GM18499 (cell line): Measurements from ENCODE around the gene ARID5B.

Experiments used
- ATAC-seq: cut with Tn5 transposase; IDR thresholded peaks from one replicate; pipeline ENCODE4 v1.9.1; 2021; ENCODE audit warnings: moderate number of reproducible peaks; ENCODE audit not compliant: insufficient read depth, unreplicated experiment

Gene ARID5B

DNA sequence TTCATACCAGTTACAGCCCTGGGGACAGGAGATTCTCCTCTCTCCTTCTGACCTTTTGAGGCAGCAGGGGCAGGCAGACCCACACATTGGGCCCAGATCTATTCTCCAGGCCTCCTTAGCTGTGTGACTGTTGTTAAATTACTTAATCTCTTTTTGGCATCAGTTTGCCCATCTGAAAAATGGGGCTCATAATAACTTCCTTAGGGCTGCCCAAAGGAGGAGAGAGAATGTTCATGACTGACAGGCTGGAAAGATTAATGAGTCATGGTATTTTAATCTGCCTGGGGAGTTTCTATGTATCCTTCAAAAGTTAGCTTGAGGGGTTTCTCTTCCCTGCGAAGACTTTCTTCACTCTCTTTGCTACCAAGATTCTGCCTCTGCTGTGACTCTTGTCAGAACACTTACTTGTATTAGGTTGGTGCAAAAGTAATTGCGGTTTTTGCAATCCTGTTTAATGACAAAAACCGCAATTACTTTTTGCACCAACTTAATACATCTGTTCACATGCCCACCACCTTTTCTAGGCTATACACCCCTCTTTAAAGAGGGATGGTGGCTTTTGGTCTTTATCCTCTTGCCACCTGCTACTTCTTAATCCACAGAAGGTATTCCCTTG lies 83.4 kb downstream of the ARID5B start:
- ATAC-seq: no peak

DNA sequence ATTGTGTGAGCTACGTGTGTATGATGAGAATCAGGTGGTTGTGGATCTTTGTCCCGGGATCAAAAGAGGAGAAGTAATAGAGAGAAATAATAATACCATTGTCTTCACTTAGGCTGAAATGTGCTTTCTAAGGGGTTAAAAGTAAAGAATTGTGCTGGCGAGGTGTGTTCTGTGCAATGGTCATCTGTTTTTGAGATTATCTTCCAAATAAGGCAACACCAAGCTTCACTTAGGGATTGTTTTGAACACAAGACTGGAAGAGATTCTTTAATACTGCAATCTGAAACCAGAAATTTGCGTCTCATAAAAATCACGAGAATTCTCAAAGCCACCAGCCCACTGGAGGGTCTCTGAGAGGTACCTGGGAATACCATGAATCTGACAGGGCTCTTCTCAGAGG lies 84.2 kb downstream of the ARID5B start:
- ATAC-seq: no peak

DNA sequence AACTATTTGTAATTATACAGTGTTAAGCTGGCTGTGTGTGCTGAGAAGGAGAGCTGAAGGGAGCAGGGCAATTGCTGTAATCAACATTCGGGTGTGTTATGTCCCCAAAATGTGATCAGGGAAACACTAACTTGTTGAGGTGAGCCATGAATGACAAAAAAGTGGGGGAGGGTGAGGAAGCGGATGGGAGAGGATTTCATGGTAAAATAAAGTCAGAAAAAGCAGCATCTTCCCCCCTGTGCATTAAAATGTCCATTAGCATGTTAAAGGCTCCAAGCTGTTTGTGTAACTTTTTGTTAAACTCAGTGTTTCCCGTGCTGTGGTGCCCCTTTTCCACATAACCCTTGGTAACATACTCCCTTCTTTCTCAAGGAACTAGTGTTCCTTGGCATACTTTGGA lies 84.9 kb downstream of the ARID5B start:
- ATAC-seq: no peak

DNA sequence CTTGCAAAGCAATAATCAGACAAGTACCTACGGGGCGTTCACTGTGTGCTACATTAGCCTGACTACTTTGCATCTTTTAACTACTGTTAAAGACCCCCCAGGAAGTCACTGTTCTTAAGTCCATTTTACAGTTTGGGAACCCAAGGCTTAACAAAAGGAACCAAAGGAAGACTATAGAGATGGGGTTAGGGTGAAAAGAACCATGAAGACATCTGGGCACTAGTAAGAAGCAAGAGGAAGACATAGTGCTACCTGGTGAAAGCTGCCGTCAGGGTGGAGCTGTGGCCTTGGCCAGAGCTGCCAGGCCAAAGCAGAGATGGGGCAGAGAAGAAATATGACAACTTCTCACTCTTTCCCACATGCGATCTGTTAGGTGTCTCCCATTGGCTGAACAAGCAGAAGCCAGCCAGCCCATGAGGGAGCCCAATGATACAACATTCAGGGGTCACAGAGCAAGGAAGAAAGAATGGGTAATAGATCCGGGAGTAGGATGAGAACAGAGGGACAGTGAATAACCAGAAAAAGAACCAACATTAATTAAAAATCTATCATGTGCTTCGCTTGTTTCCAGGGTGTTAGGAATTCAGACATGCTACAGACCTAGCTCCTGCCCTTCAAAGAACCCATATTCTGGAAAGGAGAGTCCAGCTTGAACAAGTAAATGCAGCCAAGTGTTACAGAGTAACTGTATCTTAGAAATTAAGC lies 85.4 kb downstream of the ARID5B start:
- ATAC-seq: no peak

DNA sequence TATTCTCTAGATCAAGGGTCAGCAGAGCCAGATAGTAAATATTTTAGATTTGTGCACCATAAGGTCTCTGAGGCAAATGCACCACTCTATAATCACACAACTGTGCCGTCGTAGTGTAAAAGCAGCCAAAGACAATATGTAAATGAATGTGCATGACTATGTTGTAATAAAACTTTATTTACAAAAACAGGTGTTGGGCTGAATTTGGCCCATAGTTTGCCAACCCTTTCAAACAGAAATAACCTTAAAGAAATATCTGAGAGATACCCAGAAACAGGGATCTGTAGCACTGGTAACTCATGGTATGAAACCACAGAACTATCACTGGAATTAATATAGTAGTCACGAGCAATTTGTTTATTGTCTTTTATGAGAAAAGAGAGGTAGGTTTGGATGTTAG lies 86.0 kb downstream of the ARID5B start:
- ATAC-seq: peak; percentile 7

DNA sequence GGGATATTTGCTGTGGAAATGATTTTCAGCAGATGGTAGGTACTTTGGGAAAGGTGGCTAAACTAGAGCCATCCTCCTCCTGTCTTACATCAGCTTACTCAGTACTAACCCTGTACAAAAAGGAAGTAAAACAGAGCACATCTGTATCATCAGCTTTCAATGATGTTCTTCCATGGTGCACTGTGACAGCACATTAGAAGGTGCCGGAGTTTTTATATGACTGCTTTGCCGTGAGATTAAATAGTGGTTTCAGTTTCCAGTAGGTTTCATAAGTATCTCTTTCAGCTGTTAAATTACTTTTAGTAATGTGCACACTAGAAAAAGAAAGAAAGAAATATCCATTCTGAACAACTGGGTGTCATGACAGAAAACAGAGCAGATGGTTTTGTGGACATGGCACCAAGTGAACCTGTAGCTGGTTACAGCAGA lies 86.5 kb downstream of the ARID5B start:
- ATAC-seq: peak; percentile 98

DNA sequence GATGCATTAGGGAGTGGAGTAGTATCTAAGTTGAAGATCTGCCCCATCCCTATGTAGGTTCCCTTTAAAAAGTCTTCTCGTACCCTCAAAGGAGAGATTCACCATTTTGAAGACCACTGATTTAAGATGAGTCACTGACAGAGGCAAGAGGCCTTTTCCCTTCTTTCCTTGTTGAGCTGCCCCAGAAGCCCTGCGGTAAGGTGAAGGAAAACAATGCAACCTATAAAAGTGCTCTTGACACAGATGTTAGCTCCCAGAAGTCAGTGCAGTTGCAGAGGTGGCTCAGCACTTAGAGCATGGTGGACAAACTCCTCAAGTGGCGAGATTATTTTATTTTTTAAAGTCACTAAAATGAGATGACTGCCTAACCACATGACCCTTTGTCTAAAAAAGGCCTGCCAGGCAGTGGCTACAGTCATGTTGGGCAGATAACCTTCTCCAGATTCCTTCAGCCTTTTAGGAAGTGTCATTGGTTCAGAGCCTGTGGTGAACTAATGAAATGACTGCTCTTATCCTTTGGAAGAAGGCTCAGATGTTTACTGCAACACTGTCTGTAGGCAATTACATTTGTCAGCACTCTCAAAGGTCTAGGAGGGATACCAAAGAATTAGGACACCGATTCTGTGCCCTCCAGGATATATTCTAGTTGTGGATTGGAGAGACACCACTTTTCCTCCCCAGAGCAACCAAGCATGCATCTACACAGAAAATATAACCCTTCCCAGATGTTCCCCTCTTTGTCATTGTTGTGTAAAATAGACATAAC lies 88.7 kb downstream of the ARID5B start:
- ATAC-seq: no peak

DNA sequence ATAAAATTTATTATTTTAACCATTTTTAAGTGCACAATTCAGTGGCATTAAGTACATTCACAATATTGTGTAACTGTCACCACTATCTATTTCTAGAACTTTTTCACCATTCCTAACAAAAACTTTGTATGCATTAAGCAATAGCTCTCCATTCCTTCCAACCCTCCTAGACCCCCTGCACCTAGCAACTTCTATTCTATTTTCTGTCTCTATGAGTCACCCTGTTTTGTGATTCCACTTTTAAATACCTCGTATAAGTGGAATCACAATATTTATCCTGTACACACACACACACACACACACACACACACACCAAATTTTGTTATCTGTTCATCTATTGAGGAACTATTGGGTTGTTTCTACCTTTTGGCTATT lies 89.2 kb downstream of the ARID5B start:
- no peak for ATAC-seq

DNA sequence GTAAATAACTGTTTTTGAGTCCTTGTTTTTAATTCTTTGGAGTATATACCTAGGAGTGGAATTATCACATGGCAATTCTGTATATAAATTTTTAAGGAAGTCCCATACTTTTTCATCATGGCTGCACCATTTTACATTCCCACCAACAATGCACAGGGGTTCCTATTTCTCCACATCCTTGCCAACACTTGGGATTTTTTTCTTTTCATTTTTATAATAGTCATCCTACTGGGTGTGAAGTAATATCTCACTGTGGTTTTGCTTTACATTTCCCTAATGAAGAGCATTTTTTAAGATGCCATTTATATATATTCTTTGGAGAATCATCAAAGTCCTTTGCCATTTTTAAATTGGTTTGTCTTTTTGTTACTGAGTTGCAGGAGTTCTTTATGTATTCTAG lies 89.7 kb downstream of the ARID5B start:
- ATAC-seq: no peak

DNA sequence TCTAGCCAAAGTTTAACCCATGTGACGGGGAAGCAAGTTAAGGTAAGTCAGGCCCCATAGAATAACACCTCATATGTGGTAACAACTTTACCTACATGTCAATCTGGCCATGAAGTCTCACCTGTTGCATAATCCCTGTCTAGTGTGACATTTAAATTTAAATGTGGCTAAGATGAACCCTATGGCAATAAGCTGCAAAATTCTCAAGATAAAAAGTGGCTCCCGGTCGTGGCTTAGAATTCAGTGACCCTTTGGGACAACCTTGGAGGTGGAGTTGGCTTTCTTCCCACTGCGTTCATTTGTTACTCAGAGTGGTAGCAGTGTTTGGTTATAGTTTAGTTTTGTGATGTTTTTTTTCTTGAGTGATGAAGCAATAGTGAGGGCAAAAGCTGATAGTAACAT lies 90.6 kb downstream of the ARID5B start:
- no peak for ATAC-seq

DNA sequence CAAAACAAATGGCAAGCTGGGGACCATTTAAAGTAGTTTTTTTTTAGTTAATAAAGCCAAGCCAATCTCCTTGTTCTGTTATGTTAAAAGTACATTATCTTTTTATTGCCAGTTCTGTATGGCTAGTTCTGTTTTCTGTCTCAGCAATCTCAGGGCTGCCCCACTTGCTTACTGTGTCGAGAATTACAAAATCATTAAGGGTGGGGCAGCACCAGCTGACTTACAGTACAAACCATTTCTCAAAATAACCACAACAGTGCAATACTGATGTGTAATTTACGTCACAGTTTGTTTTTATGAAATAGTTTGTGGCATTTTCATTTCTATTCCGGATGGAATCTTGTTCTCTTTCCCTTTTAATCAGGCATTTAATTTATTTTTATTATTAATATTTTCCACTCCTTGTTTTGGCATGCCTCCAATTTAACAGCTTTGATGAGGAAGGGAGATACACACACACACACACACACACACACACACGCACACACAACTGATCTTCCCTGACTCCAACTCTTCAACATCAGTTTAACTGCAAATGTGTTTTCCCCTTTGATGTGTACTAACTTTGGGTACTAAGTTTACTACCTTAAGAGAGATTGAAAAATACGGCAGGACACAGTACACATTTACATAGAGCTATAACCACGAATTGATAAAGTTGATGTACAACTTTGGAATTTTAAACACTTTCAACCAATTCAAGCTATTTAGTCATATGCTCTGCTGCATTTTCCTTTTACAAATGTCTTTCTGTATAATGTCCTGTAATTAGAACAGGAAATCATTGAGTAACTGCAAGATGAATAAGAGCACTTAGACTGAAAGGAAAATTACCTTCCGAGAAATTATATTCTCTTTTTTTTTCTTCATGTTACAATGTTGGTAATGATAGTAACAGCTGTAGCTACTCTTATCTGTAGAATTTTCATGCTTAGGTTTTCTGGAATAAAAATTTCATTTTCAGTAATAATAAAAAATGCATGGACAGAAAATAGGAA lies 91.5 kb downstream of the ARID5B start:
- no peak for ATAC-seq

DNA sequence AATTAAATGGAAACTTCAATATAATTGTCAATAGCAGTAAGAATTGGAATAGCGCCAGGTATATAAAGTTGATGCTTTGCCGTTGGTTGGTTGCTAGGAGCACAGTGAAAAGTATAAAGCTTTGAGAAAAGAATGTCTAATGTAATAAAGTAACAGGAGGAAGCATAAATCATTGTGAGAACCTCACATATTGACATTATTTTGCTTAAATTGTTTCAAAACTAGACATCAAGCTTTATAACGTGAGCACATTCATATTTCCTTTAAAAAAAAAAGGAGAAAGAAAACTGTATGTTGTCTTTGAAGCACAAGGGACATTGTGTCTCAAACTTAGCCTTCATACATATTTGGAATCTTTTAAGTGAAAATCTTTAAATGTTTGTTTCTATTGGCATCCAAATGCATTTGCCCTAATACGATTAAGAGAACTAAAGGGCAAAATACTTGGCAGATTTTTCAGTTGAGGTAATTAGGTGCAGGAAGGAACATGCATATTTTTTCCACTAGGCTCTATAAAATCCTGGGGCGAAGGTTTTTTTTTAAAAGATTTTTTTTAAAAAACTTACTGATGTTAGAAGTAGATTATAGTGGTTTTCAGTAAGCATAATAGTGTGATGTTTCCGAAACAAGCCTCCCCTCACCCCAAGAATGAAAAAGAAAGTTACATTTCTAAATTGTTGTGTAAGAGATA lies 92.4 kb downstream of the ARID5B start:
- ATAC-seq: no peak

DNA sequence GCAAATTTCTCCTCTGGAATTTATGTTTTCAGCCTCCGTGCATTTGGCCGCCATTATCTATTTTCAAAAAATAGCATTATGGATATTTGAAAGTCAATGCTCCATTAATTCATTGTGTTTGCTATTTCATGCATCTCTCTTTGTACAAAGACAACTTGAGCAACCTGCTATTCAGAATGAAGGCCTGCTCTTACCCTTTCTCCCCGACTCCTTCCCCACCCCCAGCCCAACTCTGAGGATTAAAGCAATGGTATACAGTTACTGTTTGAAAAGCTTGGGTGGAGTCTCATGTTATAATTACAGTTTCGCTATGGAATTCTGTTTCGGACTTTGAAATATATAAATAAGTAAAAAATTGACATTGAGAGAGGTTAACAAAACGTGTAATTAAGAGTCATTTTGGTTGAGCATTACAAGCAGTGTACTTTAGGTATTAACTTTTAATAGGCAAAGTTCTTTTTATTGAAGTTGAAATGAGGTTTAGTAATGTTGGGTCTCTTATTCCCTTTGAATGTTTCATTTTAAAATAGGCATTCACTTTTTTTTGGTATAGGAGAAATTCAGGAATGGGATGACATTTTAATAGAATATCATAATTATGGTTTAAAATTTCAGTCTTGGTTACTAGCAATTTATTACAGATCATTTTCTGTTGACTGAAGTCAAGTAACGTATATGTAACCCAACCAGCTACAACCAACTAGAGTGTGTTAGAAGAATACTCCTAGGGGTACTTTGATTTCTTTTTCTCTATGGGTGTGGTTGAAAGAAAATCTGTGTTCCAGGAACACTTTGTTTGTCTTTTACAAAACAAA lies 93.1 kb downstream of the ARID5B start:
- ATAC-seq: no peak

DNA sequence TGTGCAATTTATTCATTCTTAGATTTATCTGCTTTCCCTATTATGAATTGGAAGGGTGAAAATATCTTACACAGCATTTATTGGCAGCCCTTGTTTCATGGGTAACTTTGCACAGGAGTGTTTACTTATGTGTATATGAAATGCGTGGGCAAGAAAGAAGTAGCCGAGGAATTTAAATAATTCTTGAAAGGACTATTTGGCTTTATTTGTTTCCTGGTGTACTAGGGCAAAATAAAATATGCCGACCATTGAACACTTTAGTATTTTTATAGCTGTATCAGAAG lies 93.7 kb downstream of the ARID5B start:
- no peak for ATAC-seq

DNA sequence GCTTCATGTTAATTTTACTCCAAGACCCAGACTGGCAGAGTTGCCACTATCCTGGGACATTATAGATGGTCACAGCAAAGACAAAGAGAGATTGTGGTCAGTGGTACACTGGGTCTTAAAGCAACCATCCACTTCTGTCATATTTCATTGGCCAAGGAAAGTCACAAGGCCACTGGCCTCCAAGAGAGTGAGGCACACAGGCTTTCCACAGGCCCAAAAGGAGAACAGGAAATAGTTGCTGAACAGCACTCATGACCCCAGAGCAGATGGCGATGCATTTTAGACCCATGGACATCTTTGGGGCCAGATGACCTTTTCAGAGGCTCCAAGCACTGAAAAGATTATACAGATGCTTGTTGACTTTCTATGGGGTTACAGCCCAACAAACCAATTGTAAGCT lies 97.4 kb downstream of the ARID5B start:
- no peak for ATAC-seq

DNA sequence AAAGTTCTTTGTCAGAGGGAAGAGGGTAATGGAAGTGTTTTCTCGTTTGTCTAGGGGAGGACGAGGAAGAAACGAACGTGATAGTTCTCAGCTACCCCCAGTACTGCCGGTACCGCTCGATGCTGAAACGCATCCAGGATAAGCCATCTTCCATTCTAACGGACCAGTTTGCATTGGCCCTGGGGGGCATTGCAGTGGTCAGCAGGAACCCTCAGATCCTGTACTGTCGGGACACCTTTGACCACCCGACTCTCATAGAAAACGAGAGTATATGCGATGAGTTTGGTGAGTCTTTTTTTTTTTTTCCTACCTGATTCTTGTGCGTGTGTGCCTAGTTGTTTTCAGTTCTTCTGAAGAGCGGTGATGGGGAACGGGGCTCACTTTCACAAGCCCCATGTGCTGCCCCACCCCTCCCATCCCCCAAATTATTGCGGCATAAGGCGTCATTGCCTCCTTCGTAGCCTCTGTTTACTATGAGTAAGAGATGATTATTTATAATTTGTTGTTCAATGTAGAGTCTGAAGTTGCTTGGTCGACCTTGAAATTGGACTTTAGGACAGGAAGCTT lies 98.6 kb downstream of the ARID5B start:
- ATAC-seq: peak; percentile 61

DNA sequence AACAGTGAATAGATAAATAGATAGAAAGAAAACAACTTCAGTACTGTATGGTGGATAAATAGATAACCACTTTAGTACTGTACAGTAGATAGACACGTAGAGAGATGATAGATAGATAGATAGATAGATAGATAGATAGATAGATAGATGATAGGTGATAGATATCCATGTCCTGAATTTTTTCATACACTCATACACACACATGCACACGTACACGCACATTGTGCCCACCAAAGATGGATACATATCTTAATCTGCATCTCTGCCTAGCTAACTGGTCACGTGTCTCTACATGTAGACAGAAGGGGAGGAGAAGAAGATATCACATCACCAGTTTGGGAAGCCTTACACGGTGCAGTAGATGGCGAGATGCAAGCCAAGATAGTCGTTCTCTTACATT lies 99.2 kb downstream of the ARID5B start:
- peak; percentile 1 for ATAC-seq

DNA sequence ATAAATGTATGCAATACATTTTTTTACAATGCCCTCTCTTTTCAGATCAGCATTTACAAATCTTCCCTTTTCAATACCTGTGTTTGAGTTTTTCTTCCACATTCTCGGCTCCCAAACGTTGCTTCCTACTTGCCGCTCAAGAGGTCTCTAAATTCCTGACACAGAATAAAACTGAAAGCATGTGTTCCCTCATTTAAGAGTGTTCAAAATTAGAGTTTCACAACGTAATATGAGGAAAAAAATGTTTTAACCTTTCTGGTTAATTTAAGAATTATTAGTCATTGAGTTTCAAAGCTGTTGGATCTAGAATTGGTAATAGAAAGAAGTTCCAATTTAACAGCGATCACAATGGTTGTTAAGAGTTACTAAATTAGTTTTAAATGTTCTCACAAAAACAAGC lies 100.4 kb downstream of the ARID5B start:
- ATAC-seq: no peak

DNA sequence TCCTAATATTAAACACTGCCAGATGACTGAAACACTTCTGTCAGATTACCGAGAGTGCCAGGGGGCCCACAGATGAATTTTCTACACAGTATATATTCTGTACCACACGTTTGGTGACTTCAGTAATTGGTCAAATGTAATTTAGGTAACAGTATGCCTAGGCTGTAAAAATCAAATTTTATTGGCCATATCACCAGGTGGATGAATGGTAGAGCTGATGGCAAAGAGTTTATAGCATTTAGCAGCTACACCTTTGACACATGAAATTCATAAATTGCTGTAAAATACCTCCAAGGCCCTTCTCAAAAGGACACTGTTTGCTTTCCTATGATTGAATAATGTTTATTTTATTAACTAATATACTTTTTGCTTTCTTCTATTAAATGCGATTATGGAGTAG lies 101.3 kb downstream of the ARID5B start:
- ATAC-seq: no peak
